ENCODE measurements around the gene RNF128.

The RNF128 gene, protein sequence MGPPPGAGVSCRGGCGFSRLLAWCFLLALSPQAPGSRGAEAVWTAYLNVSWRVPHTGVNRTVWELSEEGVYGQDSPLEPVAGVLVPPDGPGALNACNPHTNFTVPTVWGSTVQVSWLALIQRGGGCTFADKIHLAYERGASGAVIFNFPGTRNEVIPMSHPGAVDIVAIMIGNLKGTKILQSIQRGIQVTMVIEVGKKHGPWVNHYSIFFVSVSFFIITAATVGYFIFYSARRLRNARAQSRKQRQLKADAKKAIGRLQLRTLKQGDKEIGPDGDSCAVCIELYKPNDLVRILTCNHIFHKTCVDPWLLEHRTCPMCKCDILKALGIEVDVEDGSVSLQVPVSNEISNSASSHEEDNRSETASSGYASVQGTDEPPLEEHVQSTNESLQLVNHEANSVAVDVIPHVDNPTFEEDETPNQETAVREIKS

DNA sequence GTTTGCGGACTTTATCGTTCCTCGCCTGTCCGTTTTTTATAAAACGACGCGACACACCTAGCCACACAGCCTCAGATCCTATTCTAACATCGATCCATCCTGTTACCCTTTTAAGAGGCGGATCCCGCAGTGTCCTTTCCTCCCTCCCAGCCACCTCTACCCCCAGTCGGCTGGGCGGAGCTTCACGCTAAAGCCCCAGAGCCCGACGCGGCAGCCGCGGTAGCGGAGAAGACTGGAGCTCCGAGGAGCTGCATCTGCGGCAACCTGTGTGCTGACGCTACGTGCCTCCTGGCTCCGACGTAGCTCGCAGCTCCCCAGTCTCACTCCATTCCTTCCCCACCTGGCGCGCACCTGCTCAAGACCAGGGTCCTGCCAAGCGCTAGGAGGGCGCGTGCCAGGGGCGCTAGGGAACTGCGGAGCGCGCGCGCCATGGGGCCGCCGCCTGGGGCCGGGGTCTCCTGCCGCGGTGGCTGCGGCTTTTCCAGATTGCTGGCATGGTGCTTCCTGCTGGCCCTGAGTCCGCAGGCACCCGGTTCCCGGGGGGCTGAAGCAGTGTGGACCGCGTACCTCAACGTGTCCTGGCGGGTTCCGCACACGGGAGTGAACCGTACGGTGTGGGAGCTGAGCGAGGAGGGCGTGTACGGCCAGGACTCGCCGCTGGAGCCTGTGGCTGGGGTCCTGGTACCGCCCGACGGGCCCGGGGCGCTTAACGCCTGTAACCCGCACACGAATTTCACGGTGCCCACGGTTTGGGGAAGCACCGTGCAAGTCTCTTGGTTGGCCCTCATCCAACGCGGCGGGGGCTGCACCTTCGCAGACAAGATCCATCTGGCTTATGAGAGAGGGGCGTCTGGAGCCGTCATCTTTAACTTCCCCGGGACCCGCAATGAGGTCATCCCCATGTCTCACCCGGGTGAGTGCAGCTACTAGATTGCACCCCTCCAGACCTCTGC is at the start of gene RNF128:
TSS of gene RNF128 (plus strand) at position 217 of the 953 bp plus-strand sequence. CDS start at position 430, 213 bp downstream.
- DNase-seq (ENCODE audit: low read depth) = no peak

DNA sequence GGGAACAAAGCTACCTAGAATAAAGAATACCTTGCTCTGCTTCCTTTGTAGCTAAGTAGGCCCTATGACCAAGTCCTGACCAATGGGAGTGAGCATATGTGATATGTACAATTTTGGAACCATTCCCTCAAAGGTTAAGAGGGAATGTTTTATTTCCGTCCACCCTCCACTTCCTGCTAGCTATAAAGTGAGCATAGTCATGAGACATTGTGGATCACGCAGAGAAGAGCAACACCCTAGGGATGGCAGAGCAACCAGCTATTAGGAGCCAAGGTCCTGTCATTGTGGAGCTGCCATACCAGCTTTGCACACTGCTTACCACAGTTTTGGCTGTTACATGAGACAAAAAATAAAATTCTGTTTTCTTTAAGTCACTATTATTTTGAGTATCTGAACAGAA is 45.8 kb upstream of the RNF128 start:
- DNase-seq (ENCODE audit: low read depth) = no peak

DNA sequence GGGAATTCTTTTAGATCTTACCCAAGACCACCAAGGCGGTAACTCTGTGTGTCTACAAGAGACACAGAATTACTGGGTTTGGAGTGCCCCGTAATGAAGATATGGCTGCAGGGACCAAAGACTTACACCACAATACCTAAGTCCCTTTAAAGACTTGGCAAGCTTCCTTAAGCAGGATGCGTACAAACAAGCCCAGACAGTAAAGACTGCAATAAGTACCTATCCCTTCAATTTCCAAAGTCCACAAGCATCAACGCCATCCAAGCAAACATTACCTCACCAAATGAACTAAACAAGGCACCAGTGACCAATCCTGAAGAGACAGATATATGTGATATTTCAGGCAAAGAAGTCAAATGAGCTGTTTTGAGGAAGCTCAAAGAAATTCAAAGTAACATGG is 42.3 kb upstream of the RNF128 start:
- DNase-seq (ENCODE audit: low read depth) = no peak

DNA sequence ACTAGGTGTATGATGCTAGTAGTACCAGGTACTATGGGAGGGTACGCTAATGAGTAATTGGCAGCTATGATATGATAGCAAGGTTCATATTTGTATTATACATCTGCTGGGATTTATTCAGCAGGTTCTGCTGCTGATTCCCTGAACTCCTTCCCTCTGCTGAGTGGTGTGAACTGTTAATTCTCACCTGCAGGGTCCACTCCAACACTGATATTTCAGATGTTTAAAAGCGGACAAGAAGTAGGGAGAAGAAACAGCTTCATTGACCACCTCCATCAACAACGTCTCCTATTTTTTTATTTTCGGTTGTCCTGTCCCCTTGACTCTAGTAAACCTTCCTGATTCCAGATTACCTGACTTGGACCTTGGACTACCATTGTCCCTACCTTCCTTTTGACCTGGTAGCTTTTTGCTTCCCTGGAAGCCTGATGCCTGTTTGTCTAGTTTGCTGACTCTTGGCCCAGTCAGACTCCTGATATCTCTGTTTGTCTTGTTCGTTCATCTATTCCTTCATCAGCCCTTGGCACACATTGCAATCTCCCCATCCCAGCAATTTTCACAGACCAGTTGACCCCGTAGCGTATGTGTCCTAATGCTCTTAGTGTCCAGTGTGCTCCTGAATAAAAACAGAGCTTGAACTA is 34.0 kb upstream of the RNF128 start:
- no peak for DNase-seq (ENCODE audit: low read depth)

DNA sequence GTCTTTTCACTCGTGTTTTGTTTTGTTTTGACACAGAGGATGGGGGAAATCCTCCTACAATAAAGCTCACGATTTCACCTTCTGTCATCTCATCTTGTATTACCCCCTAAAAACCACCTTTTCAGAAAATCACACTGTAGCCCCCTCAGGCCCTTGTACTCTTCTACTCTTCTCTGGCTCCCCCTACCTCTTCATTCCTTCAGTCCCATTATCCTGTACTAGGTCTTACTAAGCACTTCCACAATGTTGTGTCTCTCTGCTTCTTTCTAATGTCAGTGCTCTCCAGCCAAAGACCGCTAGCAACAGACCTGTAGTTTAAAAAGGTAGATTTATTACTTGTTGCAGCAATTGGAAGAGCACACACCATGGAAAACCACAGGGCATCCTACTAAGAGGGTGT is 30.0 kb upstream of the RNF128 start:
- no peak for DNase-seq (ENCODE audit: low read depth)

DNA sequence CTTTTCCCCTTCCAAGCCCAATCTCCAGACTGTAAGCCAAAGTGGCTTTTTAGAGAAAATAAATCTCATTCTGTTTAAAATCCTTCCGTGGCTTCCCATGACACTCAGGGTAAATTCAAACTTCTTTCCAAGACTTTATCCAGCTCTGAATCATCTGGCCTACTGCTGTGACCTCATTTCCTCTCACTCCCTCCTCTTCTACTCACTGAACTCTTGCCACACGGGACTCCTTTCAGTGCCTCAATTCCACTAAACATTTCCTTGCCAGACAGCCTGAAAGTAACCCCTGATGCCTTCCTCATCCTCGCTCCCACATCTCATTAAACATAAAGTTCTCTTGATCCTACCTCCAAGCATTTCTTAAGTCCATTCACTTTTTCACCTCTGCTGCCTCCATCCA is 27.8 kb upstream of the RNF128 start:
- no peak for DNase-seq (ENCODE audit: low read depth)

DNA sequence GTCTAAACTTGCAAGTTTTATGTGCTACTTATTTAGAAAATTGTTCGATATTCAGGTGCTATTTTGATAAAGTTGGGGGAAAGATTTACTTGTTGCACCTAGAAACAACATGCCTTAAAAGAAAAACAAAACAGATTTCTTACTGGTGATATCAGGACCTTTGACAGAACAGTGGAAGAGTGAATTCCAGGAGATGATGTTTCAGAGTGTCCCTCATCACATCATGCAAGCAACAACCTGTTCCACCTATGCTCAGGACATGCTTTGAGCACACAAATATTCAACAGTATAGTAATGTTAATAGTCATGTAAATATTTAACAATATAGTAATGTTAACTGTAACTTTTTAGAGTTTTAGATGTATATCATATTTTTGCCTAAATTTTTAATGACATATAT is 23.9 kb upstream of the RNF128 start:
- no peak for DNase-seq (ENCODE audit: low read depth)

DNA sequence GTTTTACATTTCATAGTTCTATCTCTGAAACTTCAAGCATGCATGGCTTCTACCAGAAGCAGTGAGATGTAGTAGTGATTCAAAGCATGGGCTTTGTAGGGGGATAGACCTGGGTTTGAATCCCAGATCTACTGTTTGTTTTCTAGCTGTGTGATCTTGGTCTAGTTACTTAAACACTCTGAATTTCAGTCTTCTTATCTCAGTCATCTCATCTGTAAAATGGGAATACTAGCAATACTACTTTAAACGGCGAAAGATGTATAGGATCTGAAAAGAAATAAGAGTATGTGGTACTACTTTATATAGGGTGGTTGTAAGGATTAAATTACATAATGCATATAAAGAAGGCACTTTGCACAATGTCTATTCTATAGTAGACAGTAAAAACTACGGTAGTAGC is 20.0 kb upstream of the RNF128 start:
- no peak for DNase-seq (ENCODE audit: low read depth)

DNA sequence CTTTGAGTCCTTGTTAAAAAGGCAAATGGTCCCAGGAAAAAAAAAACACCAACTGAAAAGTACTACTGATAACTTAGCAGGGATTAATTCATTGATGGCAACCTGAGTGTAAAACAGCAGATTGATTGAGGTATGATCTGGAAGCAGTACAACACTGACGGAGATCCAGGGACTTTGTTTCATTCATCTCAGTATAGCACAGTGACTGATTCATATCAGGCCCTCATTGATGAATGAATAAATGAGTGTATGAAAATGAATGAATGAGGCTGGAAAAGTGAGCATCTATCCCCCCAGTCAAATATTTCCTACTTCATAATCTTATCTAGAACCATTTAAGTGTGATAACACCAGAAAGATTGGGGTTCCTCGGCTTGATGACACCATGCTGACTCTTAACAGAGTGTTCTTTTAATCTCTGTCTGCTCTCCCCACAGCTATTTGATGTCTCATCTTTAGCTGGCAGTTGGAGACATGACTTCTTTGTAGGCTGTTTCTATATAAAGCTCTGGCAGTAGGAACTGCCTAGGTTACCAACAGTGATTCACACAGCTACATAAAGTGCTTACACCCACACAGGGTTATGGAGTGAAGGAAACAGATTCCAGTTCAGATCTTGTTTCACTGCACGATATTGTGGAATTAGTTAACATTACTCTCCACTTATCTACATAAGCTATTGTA is 18.6 kb upstream of the RNF128 start:
- no peak for DNase-seq (ENCODE audit: low read depth)

DNA sequence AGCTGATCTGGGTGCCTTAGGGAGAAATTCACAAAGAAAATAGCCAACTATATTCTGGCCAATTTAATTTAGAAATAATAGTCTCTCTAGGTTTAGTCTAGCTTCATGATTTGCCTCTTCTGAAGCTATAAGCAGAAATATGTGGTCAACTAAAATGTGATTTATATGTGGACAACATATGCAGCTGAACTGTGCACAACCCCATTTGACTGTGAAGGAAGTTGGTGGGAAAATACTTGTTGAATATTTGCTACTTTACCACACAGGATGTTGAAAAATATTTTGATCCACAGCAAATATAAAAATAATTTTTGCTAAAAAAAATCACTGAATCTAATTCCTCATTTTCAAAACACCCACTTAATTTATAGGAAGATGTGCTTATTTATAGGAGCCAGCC is 15.7 kb upstream of the RNF128 start:
- DNase-seq (ENCODE audit: low read depth) = no peak

DNA sequence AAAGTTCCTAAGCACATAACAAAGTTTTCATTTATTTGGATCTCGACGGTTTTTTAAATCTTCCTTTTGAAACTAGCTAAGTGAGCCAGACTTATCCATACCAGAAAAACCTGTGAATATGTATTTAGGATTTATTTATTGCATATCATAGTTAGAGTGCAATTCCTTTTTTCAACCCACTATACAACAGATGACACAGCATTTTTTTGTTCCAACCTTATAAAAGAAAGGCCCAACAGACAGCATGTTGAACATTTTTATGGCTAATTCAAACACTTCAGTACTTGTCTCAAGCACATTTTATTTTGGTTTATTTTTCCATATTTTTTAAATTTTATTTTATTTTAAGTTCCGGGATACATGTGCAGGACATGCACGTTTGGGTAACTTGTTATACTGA is 15.1 kb upstream of the RNF128 start:
- no peak for DNase-seq (ENCODE audit: low read depth)

DNA sequence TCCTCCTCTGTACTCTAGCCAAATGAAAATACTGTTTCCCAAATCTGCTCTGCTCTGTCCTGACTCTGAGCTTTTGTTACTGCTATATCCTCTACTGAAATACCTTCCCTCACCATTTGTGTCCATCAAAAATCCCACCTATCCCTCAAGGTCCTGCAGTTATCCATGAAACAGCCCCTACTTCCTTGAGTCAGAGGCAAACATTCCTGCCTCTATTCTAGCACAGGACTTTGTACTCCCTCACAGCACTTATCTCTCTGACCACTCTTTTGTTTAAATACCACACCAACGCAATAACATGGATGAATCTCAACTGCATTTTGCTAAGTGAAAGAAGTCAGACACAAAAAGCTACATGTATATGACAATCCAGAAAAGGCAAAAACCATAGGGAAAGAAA is 10.5 kb upstream of the RNF128 start:
- DNase-seq (ENCODE audit: low read depth) = no peak

DNA sequence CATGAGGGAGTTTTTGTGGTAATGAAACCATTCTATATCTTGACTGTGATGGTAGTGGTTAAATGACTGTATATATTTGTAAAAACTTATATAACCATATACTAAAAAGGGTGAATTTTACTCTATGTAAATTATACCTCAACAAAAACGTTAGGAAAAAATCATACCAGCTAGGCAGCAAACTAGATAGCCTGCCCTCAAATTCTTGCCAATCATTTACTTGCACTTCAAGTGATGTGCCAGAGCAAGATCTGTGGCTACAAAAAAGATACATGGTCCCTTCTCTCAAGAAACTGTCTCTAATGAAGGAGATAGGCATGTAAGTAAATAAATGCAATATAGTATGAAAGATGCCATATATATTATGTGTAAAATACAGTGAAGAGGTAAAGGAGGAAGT is 10.0 kb upstream of the RNF128 start:
- DNase-seq (ENCODE audit: low read depth) = no peak

DNA sequence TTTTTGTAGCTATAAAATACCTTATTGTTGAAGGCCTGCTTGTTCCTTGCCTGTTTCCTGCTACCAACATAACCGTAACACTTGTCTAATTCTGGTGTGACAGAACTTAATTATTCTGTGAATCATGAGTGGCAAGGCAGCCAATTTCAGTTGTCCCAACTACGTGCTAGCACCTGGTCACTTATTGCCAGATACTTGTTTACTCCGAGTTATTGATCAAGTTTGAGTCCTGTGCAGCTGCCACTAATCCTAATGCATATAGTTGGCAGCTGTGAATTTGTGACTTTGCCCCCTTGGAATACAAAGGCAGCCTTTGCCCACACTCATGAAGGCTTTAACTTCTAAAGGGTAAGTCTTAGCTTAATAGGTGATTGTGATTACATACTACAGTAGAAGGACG is 7.8 kb upstream of the RNF128 start:
- no peak for DNase-seq (ENCODE audit: low read depth)

DNA sequence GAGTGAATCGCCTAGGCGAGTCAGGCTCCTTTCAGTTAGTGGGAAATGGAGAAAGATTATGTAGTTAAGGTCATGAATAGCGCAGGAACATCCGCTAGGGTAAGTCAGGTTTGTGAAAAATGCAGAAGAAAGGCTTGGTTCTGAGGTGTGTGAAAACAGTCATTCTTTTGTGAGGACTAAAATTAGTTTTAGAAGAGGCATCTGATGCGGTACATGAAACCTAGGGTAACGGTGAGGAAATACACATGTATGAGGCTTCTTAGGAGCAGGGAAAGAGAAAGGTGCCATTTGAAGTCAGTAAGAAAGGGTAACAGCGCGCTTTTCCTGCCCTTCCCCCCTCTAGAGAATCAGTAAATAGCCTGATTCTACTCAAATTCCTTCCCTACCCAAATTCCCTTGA is 570 bp upstream of the RNF128 start:
- no peak for DNase-seq (ENCODE audit: low read depth)

DNA sequence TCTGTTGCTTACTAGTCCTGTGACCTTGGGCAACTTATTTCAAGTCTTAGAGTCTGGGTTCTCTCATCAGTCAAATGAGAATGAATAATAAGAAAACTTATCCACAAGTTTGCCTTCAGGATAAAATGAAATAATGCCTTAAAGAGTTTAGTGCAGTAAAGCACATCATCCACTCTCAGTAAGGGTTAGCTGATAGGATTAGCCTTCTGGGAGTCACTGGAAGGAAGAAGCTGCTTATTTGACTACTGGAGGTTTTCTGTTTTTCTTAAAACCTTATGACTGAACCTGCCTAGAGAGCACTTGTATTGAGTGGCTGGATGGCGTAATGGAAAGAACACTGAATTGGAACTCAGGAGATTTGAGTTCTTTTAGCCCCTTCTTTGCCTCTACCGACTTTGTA is 1.8 kb downstream of the RNF128 start:
- DNase-seq (ENCODE audit: low read depth) = no peak

DNA sequence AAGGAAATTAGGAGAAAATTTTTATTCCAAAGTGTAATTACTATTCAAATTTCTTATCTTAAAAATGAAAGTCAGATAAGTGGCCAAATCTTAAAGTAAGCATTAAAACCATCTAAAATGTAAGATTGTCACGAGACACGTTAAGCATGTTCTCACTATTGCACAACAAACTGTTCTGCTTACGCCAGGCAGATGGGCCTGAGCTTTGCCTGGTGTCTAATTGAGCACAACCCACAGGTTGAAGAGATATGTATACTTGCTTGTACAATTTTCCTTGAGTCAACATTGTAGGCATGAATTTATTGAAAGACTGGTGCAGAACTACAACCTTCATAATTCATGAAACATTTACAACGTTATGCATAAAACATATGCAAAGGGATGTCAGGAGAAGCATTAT is 3.9 kb downstream of the RNF128 start:
- no peak for DNase-seq (ENCODE audit: low read depth)

DNA sequence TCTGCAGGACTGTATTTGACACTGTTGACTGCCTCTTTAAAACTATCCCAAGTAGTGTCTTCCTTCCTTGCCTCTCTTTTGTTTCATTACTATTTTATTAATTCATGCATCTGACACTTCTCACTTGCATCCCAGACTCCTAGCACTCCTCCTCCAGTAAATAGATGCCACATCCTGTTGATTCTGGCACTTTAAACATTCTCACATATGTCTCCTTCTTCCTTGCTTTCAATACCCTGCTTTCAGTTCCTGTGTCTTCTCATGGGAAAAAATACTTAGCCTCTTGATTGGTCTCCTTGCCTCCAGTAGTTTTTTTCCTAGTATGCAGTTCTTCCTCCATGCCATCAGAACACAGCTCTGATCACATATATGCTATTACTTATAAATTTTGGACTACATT is 5.1 kb downstream of the RNF128 start:
- no peak for DNase-seq (ENCODE audit: low read depth)

DNA sequence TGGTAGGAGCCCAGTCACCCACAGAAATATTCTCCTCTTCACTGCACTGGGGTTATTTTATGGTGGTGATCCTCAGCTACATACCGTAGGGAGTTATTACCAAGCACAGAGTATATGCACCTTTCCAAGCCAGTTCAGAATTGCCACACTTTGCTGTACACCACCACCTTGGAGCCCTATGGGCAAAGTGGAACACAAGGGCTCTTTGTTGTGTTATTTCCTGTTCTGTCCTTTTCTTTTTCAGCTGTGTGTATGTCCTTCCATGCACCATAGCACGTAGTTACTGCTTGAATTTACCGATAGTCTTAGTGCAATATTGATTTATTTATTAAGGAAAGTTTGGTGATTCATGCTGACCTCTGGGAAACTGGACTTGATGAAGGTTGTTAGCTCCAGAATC is 8.3 kb downstream of the RNF128 start:
- no peak for DNase-seq (ENCODE audit: low read depth)

DNA sequence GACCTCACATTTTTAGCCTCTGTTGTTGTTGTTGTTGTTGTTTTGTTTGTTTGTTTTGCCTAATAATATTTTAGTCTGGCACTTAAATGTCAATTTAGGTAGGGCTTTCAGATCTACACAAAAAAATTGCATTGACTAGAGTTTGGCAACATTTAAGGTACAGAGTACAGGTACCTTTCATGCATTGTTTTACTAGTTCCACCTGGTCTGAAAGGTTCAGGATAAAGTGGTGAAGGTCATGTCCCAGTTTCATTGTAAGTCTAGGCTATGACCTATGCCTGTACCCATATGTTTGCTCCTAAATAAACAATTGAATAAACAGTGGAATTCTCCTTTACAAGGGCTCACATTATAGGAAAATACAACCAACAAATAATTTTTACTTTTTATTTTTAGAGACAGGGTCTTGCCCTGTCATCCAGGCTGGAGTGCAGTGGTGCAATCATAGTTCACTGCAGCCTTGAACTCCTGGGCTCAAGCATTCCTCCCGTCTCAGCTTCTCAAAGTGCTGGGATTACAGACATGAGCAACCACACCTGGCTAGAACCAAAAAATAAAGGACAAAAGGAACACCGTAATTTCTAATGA is 13.8 kb downstream of the RNF128 start:
- DNase-seq (ENCODE audit: low read depth) = no peak

DNA sequence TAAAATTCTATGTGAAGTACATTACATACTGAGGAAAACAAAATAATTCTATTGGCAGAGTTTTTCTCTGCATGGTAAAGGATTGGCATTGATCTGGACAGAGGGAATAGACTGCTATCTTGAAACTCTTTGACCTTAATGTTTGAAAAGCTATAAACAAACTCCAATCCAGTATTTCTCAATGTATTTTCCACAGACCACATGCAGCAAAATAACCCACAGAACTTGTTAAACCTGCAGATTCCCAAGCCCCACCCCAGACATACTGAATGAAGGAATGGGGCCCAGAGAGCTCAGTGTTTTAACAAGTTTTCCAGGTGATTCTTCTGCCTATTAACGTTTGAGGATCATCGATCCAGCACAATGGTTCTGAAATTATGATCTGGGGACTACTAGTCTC is 15.7 kb downstream of the RNF128 start:
- DNase-seq (ENCODE audit: low read depth) = no peak

DNA sequence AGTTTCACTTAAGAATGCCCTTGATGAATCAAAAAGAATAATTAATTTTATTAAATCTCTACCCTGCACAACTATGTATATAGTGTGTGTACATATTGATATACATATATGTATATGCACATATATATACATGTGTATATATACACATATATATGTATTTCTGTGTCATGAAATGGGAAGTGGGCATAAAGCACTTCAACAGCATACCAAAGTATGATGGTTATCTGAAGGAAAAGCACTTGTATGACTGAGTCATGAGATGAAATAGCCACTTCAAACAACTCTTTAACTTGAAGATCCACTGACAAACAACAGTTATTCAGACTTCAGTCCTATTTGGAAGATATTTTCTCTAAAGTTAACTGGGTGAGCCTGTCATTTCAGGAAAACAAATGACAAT is 16.3 kb downstream of the RNF128 start:
- no peak for DNase-seq (ENCODE audit: low read depth)

Measured in activated T-cell treated with anti-CD3 and anti-CD28 coated beads for 1 hour (primary cell).